Measurements from ENCODE around the gene DGCR2. TPM values are rescaled to one million over a fixed set of nuclear protein-coding genes. Genes with fewer than 3 reads are reported as not detected.
"Not testable (repeated sequence)": the region's sequence is repeated elsewhere in the genome, so short reads cannot be mapped to it uniquely, and the experiment has no call there.

The DGCR2 gene
- total and polyA plus RNA-seq, 2 of the 4 experiments (the other 2 are of a cell fraction): 17.2 to 35.4 TPM

DNA sequence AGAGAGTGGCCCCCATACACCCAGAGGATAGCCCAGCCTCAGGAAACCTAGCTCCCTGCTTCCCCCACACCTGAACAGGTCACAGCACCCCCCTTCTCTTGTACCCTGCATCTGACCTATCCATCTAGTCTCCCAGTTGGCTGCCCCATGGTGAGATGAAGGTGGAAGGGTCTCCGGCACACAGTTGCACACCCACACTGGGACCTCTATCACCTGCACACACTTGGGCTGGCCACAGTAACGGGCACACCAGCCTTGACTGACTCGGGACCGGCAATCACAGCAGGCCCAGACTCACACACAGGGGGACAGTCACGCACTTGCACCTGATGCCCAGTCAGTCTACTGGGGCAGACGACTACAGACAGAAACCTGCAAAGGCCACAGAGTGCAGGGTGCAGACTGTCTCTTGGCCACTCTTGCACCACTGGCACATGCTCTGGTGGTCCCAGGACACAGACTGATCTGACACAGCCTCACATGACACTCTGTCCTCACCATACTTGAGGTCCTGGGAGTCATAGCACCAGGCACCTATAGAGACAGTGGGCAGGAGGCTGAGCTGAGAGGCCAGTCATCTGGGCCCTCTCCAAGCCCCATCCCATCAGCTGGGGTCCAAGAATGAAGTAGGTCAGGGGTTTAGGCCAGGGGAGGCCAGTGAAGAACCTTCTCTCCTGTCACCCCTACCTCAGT, 88.0 kb downstream of the DGCR2 start:
- H3K9ac ChIP-seq (ENCODE audit: low read depth, low read length); H4K91ac ChIP-seq (ENCODE audit: insufficient read depth, low read depth, low read length); H2BK5ac ChIP-seq (ENCODE audit: low read depth, low read length, poor library complexity, severe bottlenecking); H3K27me3 ChIP-seq (ENCODE audit: control insufficient read depth, insufficient read depth, low read length); H4K8ac ChIP-seq (ENCODE audit: low read depth in 2 of 2, low read length in 2 of 2); H2BK120ac ChIP-seq (ENCODE audit: low read depth, low read length); H3K4ac ChIP-seq (ENCODE audit: low read depth, low read length); H2BK15ac ChIP-seq (ENCODE audit: low read depth, low read length); in situ Hi-C loops (cut with MboI; ENCODE audit: low sequenced_read_pairs); H2AFZ ChIP-seq (replicated peaks; ENCODE audit: low read length, poor library complexity); intact Hi-C loops (cut with micrococcal nuclease); CTCF ChIA-PET; H3K79me1 ChIP-seq (ENCODE audit: low read depth in 1 of 2, low read length in 2 of 2); H3K9me1 ChIP-seq (ENCODE audit: insufficient read depth, low read length); POLR2A ChIA-PET (ENCODE audit: unreplicated experiment); H4K5ac ChIP-seq (ENCODE audit: low read depth, low read length); H2AK5ac ChIP-seq (ENCODE audit: low read depth, low read length); H2AK9ac ChIP-seq (replicated peaks; ENCODE audit: low read depth, low read length, poor library complexity); H3K36me3 ChIP-seq (ENCODE audit: control insufficient read depth, insufficient read depth, low read length); DNase-seq; H3K4me1 ChIP-seq (ENCODE audit: control insufficient read depth, insufficient read depth, low read length); H3K9me3 ChIP-seq (ENCODE audit: control insufficient read depth, insufficient read depth, low read length); H3K23ac ChIP-seq (ENCODE audit: low read depth, low read length); H3K27ac ChIP-seq (ENCODE audit: insufficient read depth, low read length); BruUV-seq (replicated peaks); H3K18ac ChIP-seq (ENCODE audit: low read depth, low read length); dilution Hi-C loops (cut with HindIII; ENCODE audit: low sequenced_read_pairs, unreplicated experiment); H3K14ac ChIP-seq (replicated peaks; ENCODE audit: low read depth, low read length); H2BK20ac ChIP-seq (ENCODE audit: low read depth, low read length); H3K56ac ChIP-seq (ENCODE audit: extremely low read depth, insufficient read depth, low read length); H3K4me3 ChIP-seq (ENCODE audit: insufficient read depth, low read depth, low read length); ATAC-seq (ENCODE audit: low read depth); H3K4me2 ChIP-seq (ENCODE audit: low read depth, low read length): not testable (repeated sequence)
- peaks cover 17% of the 10 kb centered on the region; the same call in 1 of the 2 replicates for H4K20me1 ChIP-seq (ENCODE audit: insufficient read depth, low read length)
- no CpG with 5 or more reads among the region's 6 CpGs for WGBS, 2 experiments (ENCODE audit: extremely low coverage in 2 of 2, insufficient read length in 1 of 2)

DNA sequence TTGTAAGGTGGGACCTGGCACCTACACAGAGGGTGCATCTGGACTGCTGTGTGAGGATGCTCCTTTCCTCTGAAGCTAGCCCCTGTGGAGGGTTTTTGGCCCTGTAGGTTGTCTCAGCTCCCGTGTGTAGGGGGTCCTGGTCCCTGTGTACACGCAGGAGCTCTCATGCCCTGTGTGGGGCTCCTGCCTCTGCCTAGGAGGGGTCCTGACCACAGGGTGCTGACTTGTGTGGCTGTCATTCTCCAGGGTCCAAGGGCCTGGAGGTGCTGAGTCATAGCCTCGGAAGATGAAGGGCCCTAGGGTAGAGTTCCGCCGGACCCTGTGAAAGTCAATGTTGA, 88.7 kb downstream of the DGCR2 start:
- H3K9ac ChIP-seq (ENCODE audit: low read depth, low read length); H3K23ac ChIP-seq (ENCODE audit: low read depth, low read length); H2BK5ac ChIP-seq (ENCODE audit: low read depth, low read length, poor library complexity, severe bottlenecking); CTCF ChIA-PET; H4K8ac ChIP-seq (ENCODE audit: low read depth in 2 of 2, low read length in 2 of 2); H3K79me1 ChIP-seq (ENCODE audit: low read depth in 1 of 2, low read length in 2 of 2); H3K36me3 ChIP-seq (ENCODE audit: control insufficient read depth, insufficient read depth, low read length); H3K27ac ChIP-seq (ENCODE audit: insufficient read depth, low read length); H4K5ac ChIP-seq (ENCODE audit: low read depth, low read length); in situ Hi-C loops (cut with MboI; ENCODE audit: low sequenced_read_pairs); dilution Hi-C loops (cut with HindIII; ENCODE audit: low sequenced_read_pairs, unreplicated experiment); H2BK15ac ChIP-seq (ENCODE audit: low read depth, low read length); H3K4ac ChIP-seq (ENCODE audit: low read depth, low read length); H3K9me1 ChIP-seq (ENCODE audit: insufficient read depth, low read length); H3K14ac ChIP-seq (replicated peaks; ENCODE audit: low read depth, low read length); H4K91ac ChIP-seq (ENCODE audit: insufficient read depth, low read depth, low read length); H2BK20ac ChIP-seq (ENCODE audit: low read depth, low read length); POLR2A ChIA-PET (ENCODE audit: unreplicated experiment); H2AK5ac ChIP-seq (ENCODE audit: low read depth, low read length); H3K56ac ChIP-seq (ENCODE audit: extremely low read depth, insufficient read depth, low read length); H3K4me2 ChIP-seq (ENCODE audit: low read depth, low read length); H2BK120ac ChIP-seq (ENCODE audit: low read depth, low read length); H3K4me1 ChIP-seq (ENCODE audit: control insufficient read depth, insufficient read depth, low read length); H3K18ac ChIP-seq (ENCODE audit: low read depth, low read length); H2AK9ac ChIP-seq (replicated peaks; ENCODE audit: low read depth, low read length, poor library complexity); intact Hi-C loops (cut with micrococcal nuclease); BruUV-seq (replicated peaks); ATAC-seq (ENCODE audit: low read depth); H3K9me3 ChIP-seq (ENCODE audit: control insufficient read depth, insufficient read depth, low read length); DNase-seq; H3K4me3 ChIP-seq (ENCODE audit: insufficient read depth, low read depth, low read length); H2AFZ ChIP-seq (replicated peaks; ENCODE audit: low read length, poor library complexity): not testable (repeated sequence)
- peaks cover 17% of the 10 kb centered on the region; the same call in 1 of the 2 replicates for H4K20me1 ChIP-seq (ENCODE audit: insufficient read depth, low read length)
- no CpG with 5 or more reads among the region's 5 CpGs for WGBS, 2 experiments (ENCODE audit: extremely low coverage in 2 of 2, insufficient read length in 1 of 2)
- peaks cover 13% of the 10 kb centered on the region for H3K27me3 ChIP-seq (ENCODE audit: control insufficient read depth, insufficient read depth, low read length)

All from IMR-90 (cell line).